ENCODE measurements around the gene UBL7.

UBL7 gene

GRCh38 chr15:74403588-74403919 lies 57.4 kb downstream of the UBL7 start:
- no peak for DNase-seq

- DNase-seq, result peak; percentile 75
These were observed 57.9 kb downstream of the UBL7 start for GRCh38 chr15:74402873-74403587.

GRCh38 chr15:74402337-74402841 lies 58.6 kb downstream of the UBL7 start:
- DNase-seq, result no peak

GRCh38 chr15:74400915-74401757 lies 59.8 kb downstream of the UBL7 start:
- DNase-seq, result no peak

GRCh38 chr15:74400313-74400860 lies 60.6 kb downstream of the UBL7 start:
- DNase-seq, result peak; percentile 82

GRCh38 chr15:74399511-74400312 lies 61.2 kb downstream of the UBL7 start:
- DNase-seq, result peak; percentile 78

GRCh38 chr15:74399100-74399499 lies 61.9 kb downstream of the UBL7 start:
- peak; percentile 72 for DNase-seq

GRCh38 chr15:74398183-74398582 lies 62.8 kb downstream of the UBL7 start:
- DNase-seq, result no peak

- DNase-seq, result no peak
These were observed 63.5 kb downstream of the UBL7 start for GRCh38 chr15:74397239-74398068.

- peak; percentile 69 for DNase-seq
These were observed 64.3 kb downstream of the UBL7 start for GRCh38 chr15:74396445-74397238.

- no peak for DNase-seq
These were observed 64.9 kb downstream of the UBL7 start for GRCh38 chr15:74396146-74396438.
